Activated effector memory CD4-positive, alpha-beta T cell treated with anti-CD3 and anti-CD28 coated beads, Interleukin-2, amount 50 U/mL, for 16 hours (primary cell): ENCODE data around the gene BTG2.
"Not testable (repeated sequence)": the region's sequence is repeated elsewhere in the genome, so short reads cannot be mapped to it uniquely, and the experiment has no call there.

Experiments
- DNase-seq: peaks from one replicate; pipeline ENCODE4 v3.0.0-alpha.2; 2020

BTG2 gene

GRCh38 chr1:203296460-203297073 lies 8.8 kb upstream of the BTG2 start:
- no peak for DNase-seq

GRCh38 chr1:203299169-203299568 lies 6.2 kb upstream of the BTG2 start:
- DNase-seq: no peak

GRCh38 chr1:203299719-203300429 lies 5.4 kb upstream of the BTG2 start:
- not testable (repeated sequence) for DNase-seq

GRCh38 chr1:203300441-203301330 lies 4.6 kb upstream of the BTG2 start:
- DNase-seq: no peak

GRCh38 chr1:203301331-203301668 lies 4.0 kb upstream of the BTG2 start:
- DNase-seq: no peak

- no peak for DNase-seq
Observed at GRCh38 chr1:203302456-203302855, 2.9 kb upstream of the BTG2 start.

GRCh38 chr1:203302894-203303293 lies 2.4 kb upstream of the BTG2 start:
- DNase-seq: no peak

GRCh38 chr1:203304391-203304918 lies 864 bp upstream of the BTG2 start:
- no peak for DNase-seq

- no peak for DNase-seq
Observed at GRCh38 chr1:203305809-203306088, 430 bp downstream of the BTG2 start.

- DNase-seq: peak; percentile 76
Observed at GRCh38 chr1:203306089-203306964, 1.0 kb downstream of the BTG2 start.

GRCh38 chr1:203306965-203307541 lies 1.7 kb downstream of the BTG2 start:
- peak; percentile 83 for DNase-seq

- DNase-seq: no peak
Observed at GRCh38 chr1:203307641-203308126, 2.4 kb downstream of the BTG2 start.

GRCh38 chr1:203308328-203308922 lies 3.1 kb downstream of the BTG2 start:
- DNase-seq: no peak

GRCh38 chr1:203308923-203309331 lies 3.6 kb downstream of the BTG2 start:
- DNase-seq: no peak

- DNase-seq: no peak
Observed at GRCh38 chr1:203311368-203312301, 6.3 kb downstream of the BTG2 start.

GRCh38 chr1:203314025-203314759 lies 8.9 kb downstream of the BTG2 start:
- not testable (repeated sequence) for DNase-seq

- no peak for DNase-seq
Observed at GRCh38 chr1:203316626-203317093, 11.3 kb downstream of the BTG2 start.

GRCh38 chr1:203317429-203318228 lies 12.3 kb downstream of the BTG2 start:
- DNase-seq: no peak

- no peak for DNase-seq
Observed at GRCh38 chr1:203318229-203318517, 12.9 kb downstream of the BTG2 start.
